SK-N-SH treated with all-trans-retinoic acid at 6 μM for 48 hours (cell line): ENCODE measurements around the gene SLC12A9.

Experiments
- ATAC-seq: fragments of 200-7000 bp; cut with Tn5 transposase; 3 replicates; pipeline ENCODE4 v1.9.1; 2020; ENCODE audit warnings: mild to moderate bottlenecking, moderate library complexity
- BACH2 ChIP-seq: fragments of 250-450 bp; sonication (Bioruptor Pico); IDR thresholded peaks from 2 replicates; pipeline ENCODE4 v1.9.0; 2021; ENCODE audit warnings: mild to moderate bottlenecking, borderline replicate concordance
- CREB5 ChIP-seq: fragments of 250-450 bp; sonication (Bioruptor Pico); IDR thresholded peaks from 2 replicates; pipeline ENCODE4 v1.5.1; 2020; ENCODE audit warnings: low read depth, mild to moderate bottlenecking, moderate library complexity
- CSDC2 ChIP-seq: fragments of 250-450 bp; sonication (Bioruptor Pico); IDR thresholded peaks from 2 replicates; pipeline ENCODE4 v1.5.0; 2020; ENCODE audit warnings: mild to moderate bottlenecking, moderate library complexity
- CSRNP3 ChIP-seq: fragments of 250-450 bp; sonication (Bioruptor Pico); IDR thresholded peaks from 2 replicates; pipeline ENCODE4 v1.5.1; 2021; ENCODE audit warnings: mild to moderate bottlenecking, moderate library complexity
- ESRRG ChIP-seq: fragments of 250-450 bp; sonication (Bioruptor Pico); IDR thresholded peaks from 2 replicates; pipeline ENCODE4 v1.6.1; 2021; ENCODE audit warnings: mild to moderate bottlenecking
- GLIS3 ChIP-seq: fragments of 250-450 bp; sonication (Bioruptor Pico); IDR thresholded peaks from 2 replicates; pipeline ENCODE4 v1.5.0; 2020; ENCODE audit warnings: mild to moderate bottlenecking, moderate library complexity
- OSR1 ChIP-seq: fragments of 250-450 bp; sonication (Bioruptor Pico); IDR thresholded peaks from 2 replicates; pipeline ENCODE4 v1.8.0; 2022; ENCODE audit warnings: moderate library complexity, mild to moderate bottlenecking, inconsistent platforms
- POU6F1 ChIP-seq: fragments of 250-450 bp; sonication (Bioruptor Pico); IDR thresholded peaks from 2 replicates; pipeline ENCODE4 v1.8.0; 2021; ENCODE audit warnings: low read depth, mild to moderate bottlenecking, moderate library complexity, borderline replicate concordance
- SNAI2 ChIP-seq: fragments of 250-450 bp; sonication (Bioruptor Pico); IDR thresholded peaks from 2 replicates; pipeline ENCODE4 v1.5.0; 2020; ENCODE audit warnings: mild to moderate bottlenecking, moderate library complexity
- TSHZ2 ChIP-seq: fragments of 250-450 bp; sonication (Bioruptor Pico); IDR thresholded peaks from 2 replicates; pipeline ENCODE4 v1.5.0; 2020; ENCODE audit warnings: mild to moderate bottlenecking, moderate library complexity
- ZFP3 ChIP-seq: fragments of 250-450 bp; sonication (Bioruptor Pico); IDR thresholded peaks from 2 replicates; pipeline ENCODE4 v1.5.0; 2020; ENCODE audit warnings: mild to moderate bottlenecking, moderate library complexity
- ZNF565 ChIP-seq: fragments of 450-650 bp; formaldehyde crosslinking; conservative IDR thresholded peaks from 2 replicates; pipeline ENCODE4 v1.5.0; 2020; ENCODE audit warnings: low read depth, mild to moderate bottlenecking, moderate library complexity
- ZNF70 ChIP-seq: fragments of 450-650 bp; formaldehyde crosslinking; IDR thresholded peaks from 2 replicates; pipeline ENCODE4 v1.5.0; 2020; ENCODE audit warnings: mild to moderate bottlenecking, moderate library complexity

Gene SLC12A9

GRCh38 chr7:100886142-100886935 lies 33.8 kb downstream of the SLC12A9 start (continued):
- TF ChIP-seq ESRRG (CRISPR knock-in tag), result no peak

- no peak for TF ChIP-seq ZFP3
- no peak for ATAC-seq
These were observed 34.5 kb downstream of the SLC12A9 start for GRCh38 chr7:100886936-100887515.

- no peak for ATAC-seq
- TF ChIP-seq OSR1 (CRISPR knock-in tag), result no peak
- no peak for TF ChIP-seq ZNF70 (CRISPR knock-in tag)
- TF ChIP-seq CREB5 (CRISPR knock-in tag), result no peak
These were observed 35.2 kb downstream of the SLC12A9 start for GRCh38 chr7:100887516-100888290.

GRCh38 chr7:100888291-100888987 lies 35.9 kb downstream of the SLC12A9 start:
- no peak for ATAC-seq
- no peak for TF ChIP-seq TSHZ2 (CRISPR knock-in tag)
- TF ChIP-seq ZFP3, result no peak

GRCh38 chr7:100888988-100889750 lies 36.7 kb downstream of the SLC12A9 start, which contains the start of gene UFSP1:
Gene UFSP1 (minus strand): TSS chr7:100889715. CDS start chr7:100889271, 444 bp downstream.
- peak; percentile 65 for ATAC-seq
- TF ChIP-seq ZNF70 (CRISPR knock-in tag), result 0 out of 2 replicates have a peak, but pooled peaks have one; percentile 20
- peak; percentile 68; the same call in 1 of the 2 replicates for TF ChIP-seq GLIS3 (CRISPR knock-in tag)
- TF ChIP-seq ESRRG (CRISPR knock-in tag), result no peak
- 0 out of 2 replicates have a peak, but pooled peaks have one; percentile 53 for TF ChIP-seq ZNF565 (CRISPR knock-in tag)
- TF ChIP-seq CSRNP3 (CRISPR knock-in tag), result no peak
- peak; percentile 52; the same call in 1 of the 2 replicates for TF ChIP-seq CSDC2 (CRISPR knock-in tag)
- TF ChIP-seq SNAI2 (CRISPR knock-in tag), result no peak
- 0 out of 2 replicates have a peak, but pooled peaks have one; percentile 25 for TF ChIP-seq POU6F1 (CRISPR knock-in tag)
- no peak for TF ChIP-seq BACH2 (CRISPR knock-in tag)
